OCI-LY3 (cell line): ENCODE measurements around the gene BTBD9.

Experiments used
- CTCF ChIP-seq: fragments of 200-600, 300-600 bp; sonication (generic); IDR thresholded peaks from 2 replicates; pipeline ENCODE4 v1.5.1; 2014; ENCODE audit warnings: antibody characterized with exemption, low read length, low read depth
- EZH2phosphoT487 ChIP-seq: fragments of 200-600 bp; shearing (Covaris generic); IDR thresholded peaks from 2 replicates; pipeline ENCODE4 v1.6.1; 2018; ENCODE audit warnings: antibody characterized with exemption, mixed run types, low read depth

DNA sequence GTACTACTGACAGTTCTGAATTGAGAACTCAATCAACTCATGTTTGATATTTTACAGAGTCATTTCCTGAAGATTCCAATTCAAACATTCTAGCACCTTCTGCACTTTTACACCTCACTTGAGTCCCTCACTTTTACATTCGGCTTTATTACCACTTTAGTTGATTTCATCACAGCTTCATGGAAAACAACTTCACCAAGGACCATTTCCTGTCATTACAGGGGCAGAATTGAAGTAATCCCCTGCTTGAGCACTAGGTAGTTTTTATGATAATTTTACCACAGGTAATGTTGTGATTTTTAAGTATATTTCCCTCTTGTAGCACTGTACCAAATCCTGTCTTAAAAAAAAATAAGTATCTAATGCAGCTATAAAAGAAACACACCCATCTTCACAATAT lies 312.9 kb downstream of the BTBD9 start:
- TF ChIP-seq CTCF, result no peak
- no peak for TF ChIP-seq EZH2phosphoT487
